ENCODE data around the gene HYI. TPM values are rescaled to one million over a fixed set of nuclear protein-coding genes. Genes with fewer than 3 reads are reported as not detected.

HYI gene
- total and polyA plus RNA-seq, 2 donors (not counting 1 experiment from before 2014, with no cell fraction given), result 26.3 to 36.5 TPM

DNA sequence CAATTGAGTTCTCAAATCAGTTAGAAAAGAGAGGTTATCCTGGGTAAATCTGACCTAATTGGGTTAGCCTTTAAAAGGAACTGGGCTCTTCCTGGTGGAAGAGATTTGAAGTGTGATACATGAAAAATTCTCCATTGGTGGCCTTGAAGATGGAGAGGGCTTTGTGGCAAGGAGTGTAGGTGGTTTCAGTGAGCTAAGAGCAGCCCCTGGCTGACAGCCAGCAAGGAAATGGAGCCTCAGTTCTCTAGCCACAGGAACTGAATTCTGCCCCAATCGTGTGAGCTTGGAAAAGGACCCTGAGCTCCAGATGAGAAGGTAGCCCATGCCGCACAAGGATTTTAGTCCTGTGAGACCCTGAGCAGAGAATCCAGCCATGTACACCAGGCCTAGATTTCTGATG, 12.7 kb upstream of the HYI start:
- Histone ChIP-seq H3K9me3 (ENCODE audit: control insufficient read depth, insufficient read depth, low read depth, low read length) (no peaks in the 10 kb centered on the region), H3K27me3 (ENCODE audit: control insufficient read depth, insufficient read depth, low read length) (no peaks in the 10 kb centered on the region), H3K4me3 (replicated peaks in 1 of 4; ENCODE audit: control extremely low read depth in 1 of 4, insufficient read depth in 1 of 4, low read depth in 3 of 4, low read length in 4 of 4) (no peak overlapping the region), H3K27ac (ENCODE audit: insufficient read depth, low read length) (no peak overlapping the region), H3K9ac (ENCODE audit: insufficient read depth, low read length) (no peak overlapping the region), H3K4me2 (ENCODE audit: extremely low read depth, insufficient read depth, low read length) (no peak overlapping the region), H3K36me3 (ENCODE audit: control insufficient read depth, insufficient read depth, low read length) (no peaks in the 10 kb centered on the region), H3K79me2 (ENCODE audit: control insufficient read depth, insufficient read depth, low read length) (no peaks in the 10 kb centered on the region), H2AFZ (ENCODE audit: low read length) (no peak overlapping the region), H4K20me1 (ENCODE audit: control insufficient read depth, extremely low read depth, insufficient read depth, low read length) (no peaks in the 10 kb centered on the region), H3K4me1 (ENCODE audit: control insufficient read depth, extremely low read depth, insufficient read depth, low read length) (no peaks in the 10 kb centered on the region)
- TF ChIP-seq, protein P1, sequence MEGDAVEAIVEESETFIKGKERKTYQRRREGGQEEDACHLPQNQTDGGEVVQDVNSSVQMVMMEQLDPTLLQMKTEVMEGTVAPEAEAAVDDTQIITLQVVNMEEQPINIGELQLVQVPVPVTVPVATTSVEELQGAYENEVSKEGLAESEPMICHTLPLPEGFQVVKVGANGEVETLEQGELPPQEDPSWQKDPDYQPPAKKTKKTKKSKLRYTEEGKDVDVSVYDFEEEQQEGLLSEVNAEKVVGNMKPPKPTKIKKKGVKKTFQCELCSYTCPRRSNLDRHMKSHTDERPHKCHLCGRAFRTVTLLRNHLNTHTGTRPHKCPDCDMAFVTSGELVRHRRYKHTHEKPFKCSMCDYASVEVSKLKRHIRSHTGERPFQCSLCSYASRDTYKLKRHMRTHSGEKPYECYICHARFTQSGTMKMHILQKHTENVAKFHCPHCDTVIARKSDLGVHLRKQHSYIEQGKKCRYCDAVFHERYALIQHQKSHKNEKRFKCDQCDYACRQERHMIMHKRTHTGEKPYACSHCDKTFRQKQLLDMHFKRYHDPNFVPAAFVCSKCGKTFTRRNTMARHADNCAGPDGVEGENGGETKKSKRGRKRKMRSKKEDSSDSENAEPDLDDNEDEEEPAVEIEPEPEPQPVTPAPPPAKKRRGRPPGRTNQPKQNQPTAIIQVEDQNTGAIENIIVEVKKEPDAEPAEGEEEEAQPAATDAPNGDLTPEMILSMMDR (conservative IDR thresholded peaks at IDR 0.05 in 1 of 2, IDR thresholded peaks at IDR 0.05 in 1 of 2; ENCODE audit: low read depth in 1 of 2, low read length in 2 of 2), result no peak
- no peak for TF ChIP-seq EZH2 (IDR thresholded peaks at IDR 0.05; ENCODE audit: low read length, missing control alignments)
- peak in 1 of 2 donors; percentile 58 for DNase-seq (ENCODE audit: low read depth in 2 of 2)

DNA sequence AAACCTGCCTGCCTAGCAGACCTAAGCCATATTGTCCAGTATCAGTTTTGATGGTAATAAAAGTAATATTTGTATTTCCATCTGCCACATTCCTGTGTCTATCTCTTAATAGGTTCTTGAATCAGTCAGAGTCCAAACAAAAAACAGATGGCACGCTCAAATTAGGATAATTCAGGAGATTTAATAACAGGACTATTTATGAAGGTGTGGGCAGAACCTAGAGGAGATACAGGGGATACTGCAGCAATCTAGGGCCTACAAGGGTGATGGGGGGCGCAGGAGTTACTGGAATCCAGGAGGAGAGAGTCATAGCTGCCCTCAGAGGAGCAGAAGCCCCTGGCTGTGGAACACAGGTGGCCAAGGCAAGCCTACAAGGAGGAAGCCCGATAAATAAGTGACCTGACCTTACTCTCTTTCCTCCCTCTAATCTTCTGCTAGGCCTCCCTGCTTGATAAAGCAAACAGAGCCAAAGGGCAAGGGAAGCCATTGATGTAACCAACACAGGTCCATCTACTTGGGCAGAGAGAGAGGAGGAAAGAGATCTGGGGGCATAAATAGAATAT, 11.9 kb upstream of the HYI start:
- Histone ChIP-seq H3K36me3 (ENCODE audit: control insufficient read depth, insufficient read depth, low read length) (no peaks in the 10 kb centered on the region), H3K4me1 (ENCODE audit: control insufficient read depth, extremely low read depth, insufficient read depth, low read length) (no peaks in the 10 kb centered on the region), H3K4me2 (ENCODE audit: extremely low read depth, insufficient read depth, low read length) (no peak overlapping the region), H2AFZ (ENCODE audit: low read length) (no peak overlapping the region), H3K27me3 (ENCODE audit: control insufficient read depth, insufficient read depth, low read length) (no peaks in the 10 kb centered on the region), H3K9me3 (ENCODE audit: control insufficient read depth, insufficient read depth, low read depth, low read length) (no peaks in the 10 kb centered on the region), H3K4me3 (replicated peaks in 1 of 4; ENCODE audit: control extremely low read depth in 1 of 4, insufficient read depth in 1 of 4, low read depth in 3 of 4, low read length in 4 of 4) (no peak overlapping the region), H3K9ac (ENCODE audit: insufficient read depth, low read length) (no peak overlapping the region), H4K20me1 (ENCODE audit: control insufficient read depth, extremely low read depth, insufficient read depth, low read length) (no peaks in the 10 kb centered on the region), H3K27ac (ENCODE audit: insufficient read depth, low read length) (no peak overlapping the region), H3K79me2 (ENCODE audit: control insufficient read depth, insufficient read depth, low read length) (no peaks in the 10 kb centered on the region)
- DNase-seq (ENCODE audit: low read depth in 2 of 2), result no peak
- TF ChIP-seq, protein P1 (conservative IDR thresholded peaks at IDR 0.05 in 1 of 2, IDR thresholded peaks at IDR 0.05 in 1 of 2; ENCODE audit: low read depth in 1 of 2, low read length in 2 of 2), result no peak
- no peak for TF ChIP-seq EZH2 (IDR thresholded peaks at IDR 0.05; ENCODE audit: low read length, missing control alignments)

DNA sequence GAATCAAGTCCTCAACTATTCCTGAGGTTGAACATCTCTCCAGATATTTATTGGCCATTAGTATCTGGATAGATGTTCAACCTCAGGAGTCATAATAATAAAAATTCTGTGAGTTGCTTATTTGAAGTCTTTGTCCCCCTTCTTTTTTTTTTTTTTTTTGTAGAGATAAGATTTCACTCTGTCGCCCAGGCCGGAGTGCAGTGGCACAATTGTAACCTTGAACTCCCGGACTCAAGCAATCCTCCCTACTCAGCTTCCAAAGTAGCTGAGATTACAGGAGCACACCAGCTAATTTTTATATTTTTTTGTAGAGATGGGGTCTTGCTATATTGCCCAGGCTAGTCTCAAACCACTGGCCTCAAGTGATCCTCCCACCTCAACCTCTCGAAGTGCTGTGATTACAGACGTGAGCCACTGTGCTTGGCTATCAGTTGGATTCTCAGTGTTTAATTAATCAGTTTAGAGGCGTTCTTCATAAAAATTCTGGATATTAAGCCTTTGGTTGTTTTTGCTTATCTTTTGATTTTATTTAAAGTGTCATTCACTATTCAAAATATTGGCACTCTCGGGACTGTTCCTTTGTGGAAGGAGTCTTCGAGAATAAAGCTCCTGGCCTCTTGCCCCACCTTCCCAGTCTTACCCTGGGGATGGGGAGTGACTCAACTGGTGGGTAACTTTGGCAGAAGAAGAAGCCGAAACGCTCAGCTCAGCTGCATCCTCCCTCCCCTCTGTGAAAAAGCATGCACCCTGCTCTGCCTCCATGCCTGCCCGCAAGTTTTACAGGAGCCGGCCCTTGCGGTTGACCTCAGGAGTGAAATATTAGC, 11.2 kb upstream of the HYI start:
- peak in 1 of 2 donors; percentile 72 for DNase-seq (ENCODE audit: low read depth in 2 of 2)
- Histone ChIP-seq H3K79me2 (ENCODE audit: control insufficient read depth, insufficient read depth, low read length) (no peaks in the 10 kb centered on the region), H3K4me2 (ENCODE audit: extremely low read depth, insufficient read depth, low read length) (no peak overlapping the region)

More for the DNA sequence above, 11.2 kb upstream of the HYI start:
- Histone ChIP-seq H3K4me3 (replicated peaks in 1 of 4; ENCODE audit: control extremely low read depth in 1 of 4, insufficient read depth in 1 of 4, low read depth in 3 of 4, low read length in 4 of 4) (no peak overlapping the region), H3K4me1 (ENCODE audit: control insufficient read depth, extremely low read depth, insufficient read depth, low read length) (no peaks in the 10 kb centered on the region), H3K9ac (ENCODE audit: insufficient read depth, low read length) (no peak overlapping the region), H4K20me1 (ENCODE audit: control insufficient read depth, extremely low read depth, insufficient read depth, low read length) (no peaks in the 10 kb centered on the region), H3K36me3 (ENCODE audit: control insufficient read depth, insufficient read depth, low read length) (no peaks in the 10 kb centered on the region), H2AFZ (ENCODE audit: low read length) (no peak overlapping the region), H3K27ac (ENCODE audit: insufficient read depth, low read length) (no peak overlapping the region), H3K27me3 (ENCODE audit: control insufficient read depth, insufficient read depth, low read length) (no peaks in the 10 kb centered on the region), H3K9me3 (ENCODE audit: control insufficient read depth, insufficient read depth, low read depth, low read length) (no peaks in the 10 kb centered on the region)
- no peak for TF ChIP-seq EZH2 (IDR thresholded peaks at IDR 0.05; ENCODE audit: low read length, missing control alignments)
- TF ChIP-seq, protein P1 (conservative IDR thresholded peaks at IDR 0.05 in 1 of 2, IDR thresholded peaks at IDR 0.05 in 1 of 2; ENCODE audit: low read depth in 1 of 2, low read length in 2 of 2), result no peak
